ENCODE data around the gene ADM.

The ADM gene

DNA sequence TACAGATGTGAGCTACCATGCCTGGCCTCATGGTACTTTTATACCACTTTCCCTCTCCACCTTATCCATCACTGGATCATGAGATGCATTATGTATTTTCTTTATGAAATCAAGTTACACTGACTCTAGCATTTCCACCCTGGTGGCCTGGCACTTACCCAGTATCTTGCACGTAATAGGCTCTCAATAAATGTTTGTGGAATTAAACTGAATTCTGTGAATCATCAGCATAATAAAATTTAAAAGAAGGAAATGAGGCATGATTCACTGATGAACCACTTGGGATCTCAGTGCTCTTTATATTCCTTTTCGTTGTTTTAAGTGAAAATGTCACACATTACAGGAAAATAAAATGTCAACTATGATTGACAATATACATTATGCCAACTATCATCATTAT, 25.1 kb downstream of the ADM start:
- H3K4me3 ChIP-seq (ENCODE audit: low read depth, low read length): no peak overlapping the region
- TF ChIP-seq, protein P1, sequence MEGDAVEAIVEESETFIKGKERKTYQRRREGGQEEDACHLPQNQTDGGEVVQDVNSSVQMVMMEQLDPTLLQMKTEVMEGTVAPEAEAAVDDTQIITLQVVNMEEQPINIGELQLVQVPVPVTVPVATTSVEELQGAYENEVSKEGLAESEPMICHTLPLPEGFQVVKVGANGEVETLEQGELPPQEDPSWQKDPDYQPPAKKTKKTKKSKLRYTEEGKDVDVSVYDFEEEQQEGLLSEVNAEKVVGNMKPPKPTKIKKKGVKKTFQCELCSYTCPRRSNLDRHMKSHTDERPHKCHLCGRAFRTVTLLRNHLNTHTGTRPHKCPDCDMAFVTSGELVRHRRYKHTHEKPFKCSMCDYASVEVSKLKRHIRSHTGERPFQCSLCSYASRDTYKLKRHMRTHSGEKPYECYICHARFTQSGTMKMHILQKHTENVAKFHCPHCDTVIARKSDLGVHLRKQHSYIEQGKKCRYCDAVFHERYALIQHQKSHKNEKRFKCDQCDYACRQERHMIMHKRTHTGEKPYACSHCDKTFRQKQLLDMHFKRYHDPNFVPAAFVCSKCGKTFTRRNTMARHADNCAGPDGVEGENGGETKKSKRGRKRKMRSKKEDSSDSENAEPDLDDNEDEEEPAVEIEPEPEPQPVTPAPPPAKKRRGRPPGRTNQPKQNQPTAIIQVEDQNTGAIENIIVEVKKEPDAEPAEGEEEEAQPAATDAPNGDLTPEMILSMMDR (IDR thresholded peaks at IDR 0.05; ENCODE audit: control insufficient read depth, extremely low read depth, insufficient read depth): no peak
- DNase-seq (ENCODE audit: low read depth): no peak

DNA sequence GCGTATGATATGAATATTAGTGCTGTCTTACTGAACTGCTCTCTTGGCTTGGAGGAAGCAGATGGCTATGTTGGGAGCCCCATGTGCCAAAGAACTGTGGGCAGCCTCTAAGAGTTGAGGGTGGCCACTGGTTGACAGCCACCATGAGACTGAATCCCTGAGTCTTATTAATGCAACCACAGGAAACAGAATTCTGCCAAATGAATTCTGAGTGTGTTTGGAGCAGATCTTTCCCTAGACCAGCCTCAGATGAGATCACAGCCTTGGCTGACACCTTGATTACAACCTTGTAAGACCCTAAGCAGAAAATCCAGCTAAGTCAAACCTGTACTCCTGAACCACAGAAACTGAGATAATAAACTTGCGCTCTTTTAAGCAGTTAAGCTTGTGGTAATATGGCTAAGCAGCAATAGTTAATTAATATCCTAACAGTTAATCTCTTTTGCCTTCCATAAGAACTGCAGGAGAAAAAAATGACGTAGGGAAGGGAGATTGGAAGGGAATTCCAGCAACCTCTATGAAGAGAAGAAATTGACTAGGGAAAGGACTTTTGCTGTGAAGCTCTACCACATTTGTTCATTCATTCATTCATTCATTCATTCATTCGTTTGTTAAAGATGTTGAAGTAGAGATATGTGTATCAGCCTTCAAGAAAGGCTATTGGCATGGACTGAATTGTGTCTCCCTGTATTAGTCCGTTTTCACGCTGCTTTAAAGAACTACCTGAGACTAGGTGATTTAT, 26.8 kb downstream of the ADM start:
- no peak for DNase-seq (ENCODE audit: low read depth)
- TF ChIP-seq, protein P1 (IDR thresholded peaks at IDR 0.05; ENCODE audit: control insufficient read depth, extremely low read depth, insufficient read depth): no peak

DNA sequence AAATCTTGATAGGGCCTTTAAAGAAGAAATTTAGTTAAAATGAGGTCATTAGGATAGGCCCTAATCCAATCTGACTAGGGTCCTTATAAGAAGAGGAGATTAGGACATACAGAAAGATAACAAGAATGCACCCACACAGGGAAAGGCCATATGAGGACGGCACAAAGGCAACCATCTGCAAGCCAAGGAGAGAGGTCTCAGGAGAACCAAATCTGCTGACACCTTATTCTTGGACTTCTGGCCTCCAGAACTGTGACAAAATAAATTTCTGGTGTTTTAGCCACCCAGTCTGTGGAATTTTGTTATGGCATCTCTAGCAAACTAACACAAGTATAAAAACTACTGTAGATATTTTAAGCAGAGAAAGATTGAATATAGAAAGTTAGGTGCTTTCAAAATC, 28.6 kb downstream of the ADM start:
- no peak overlapping the region for H3K4me3 ChIP-seq (ENCODE audit: low read depth, low read length)
- TF ChIP-seq, protein P1 (IDR thresholded peaks at IDR 0.05; ENCODE audit: control insufficient read depth, extremely low read depth, insufficient read depth): no peak
- DNase-seq (ENCODE audit: low read depth): no peak

More for the DNA sequence above, 26.8 kb downstream of the ADM start:
- no peak overlapping the region for H3K4me3 ChIP-seq (ENCODE audit: low read depth, low read length)

DNA sequence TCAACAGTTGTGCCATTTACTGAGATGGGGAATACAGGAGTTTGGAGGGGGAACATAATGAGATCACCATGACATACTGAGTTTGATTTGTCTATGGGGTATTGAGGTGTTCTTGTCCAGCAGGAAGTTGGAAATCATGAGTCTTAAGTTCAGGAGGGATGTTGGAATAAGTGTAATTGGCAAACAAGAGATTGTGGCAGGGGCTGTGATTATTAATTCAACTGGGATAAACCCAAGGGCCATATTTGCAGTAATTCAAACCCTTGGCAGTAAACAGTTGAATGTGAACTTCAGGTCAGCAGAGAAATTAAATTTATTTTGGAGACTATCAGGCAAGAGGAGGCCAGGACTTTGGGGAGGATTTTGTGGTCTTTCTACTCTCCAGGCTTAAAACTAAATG, 33.4 kb downstream of the ADM start:
- TF ChIP-seq, protein P1 (IDR thresholded peaks at IDR 0.05; ENCODE audit: control insufficient read depth, extremely low read depth, insufficient read depth): no peak
- no peak overlapping the region for H3K4me3 ChIP-seq (ENCODE audit: low read depth, low read length)
- DNase-seq (ENCODE audit: low read depth): no peak

DNA sequence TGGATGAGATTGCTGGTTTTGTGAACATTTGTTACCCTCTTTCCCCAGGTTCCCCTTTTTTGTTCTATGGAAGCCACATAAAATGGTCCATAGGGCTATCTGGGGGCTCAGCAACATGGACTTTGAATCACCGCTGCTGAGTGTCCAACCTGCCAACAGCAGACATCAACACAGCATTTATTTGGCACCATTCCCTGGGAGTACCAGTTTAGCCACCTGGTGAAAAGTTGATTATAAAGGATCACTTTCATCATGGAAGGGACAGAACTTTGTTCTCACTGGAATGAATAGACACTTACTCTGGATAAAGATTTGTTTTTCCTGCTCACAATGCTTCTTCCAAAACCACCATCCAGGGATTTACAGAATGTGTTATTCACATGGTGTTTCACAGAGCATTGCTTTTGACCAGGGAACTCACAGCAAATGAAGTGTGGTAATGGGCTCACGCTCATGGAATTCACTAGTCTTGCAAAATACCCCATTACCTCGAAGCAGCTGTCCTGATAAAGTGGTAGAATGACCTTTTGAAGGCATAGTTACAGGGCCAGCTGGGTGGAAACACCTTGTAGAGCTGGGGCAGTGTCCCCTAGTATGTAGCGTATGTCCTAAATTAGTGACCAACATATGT, 43.9 kb downstream of the ADM start:
- no peak overlapping the region for H3K4me3 ChIP-seq (ENCODE audit: low read depth, low read length)
- TF ChIP-seq, protein P1 (IDR thresholded peaks at IDR 0.05; ENCODE audit: control insufficient read depth, extremely low read depth, insufficient read depth): no peak
- DNase-seq (ENCODE audit: low read depth): peak; percentile 54

DNA sequence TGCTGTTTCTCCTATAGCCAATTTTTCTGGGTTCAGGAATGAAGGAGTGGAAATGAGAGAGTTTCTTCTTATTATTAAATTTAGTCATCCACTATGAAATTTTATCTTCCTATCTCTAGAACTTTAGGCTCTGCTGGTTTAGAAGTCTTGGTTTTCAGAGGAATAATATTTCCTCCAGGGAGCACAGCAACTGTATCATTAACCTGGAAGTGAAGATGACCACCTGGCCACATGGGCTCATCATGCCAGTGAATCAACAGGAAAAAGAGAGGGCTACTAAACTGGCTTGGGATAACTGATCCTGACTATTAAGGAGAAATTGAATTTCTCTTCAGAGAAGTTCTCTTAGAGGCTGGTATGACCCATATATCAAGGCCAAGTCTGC, 44.4 kb downstream of the ADM start:
- TF ChIP-seq, protein P1 (IDR thresholded peaks at IDR 0.05; ENCODE audit: control insufficient read depth, extremely low read depth, insufficient read depth): no peak
- no peak for DNase-seq (ENCODE audit: low read depth)
- H3K4me3 ChIP-seq (ENCODE audit: low read depth, low read length): no peak overlapping the region

Measured in LNCaP clone FGC (cell line).